ENCODE measurements around the gene ABCG5.

ABCG5 gene

DNA sequence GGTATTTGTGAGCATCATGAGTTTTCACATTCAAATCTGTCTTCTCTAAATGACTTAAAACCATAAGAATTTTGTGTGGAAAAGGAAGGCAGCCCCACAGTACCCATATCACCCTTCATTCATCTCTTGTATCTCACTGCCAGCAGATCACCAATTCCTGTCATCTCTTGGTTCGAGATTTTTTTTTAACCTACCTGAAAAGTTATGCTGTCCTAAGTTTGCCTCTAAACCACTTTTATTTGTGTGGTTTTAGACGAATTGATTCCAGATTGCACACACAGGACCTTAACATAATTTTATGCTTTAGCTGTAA, 32.0 kb downstream of the ABCG5 start:
- ATAC-seq: no peak
- no peak for DNase-seq

DNA sequence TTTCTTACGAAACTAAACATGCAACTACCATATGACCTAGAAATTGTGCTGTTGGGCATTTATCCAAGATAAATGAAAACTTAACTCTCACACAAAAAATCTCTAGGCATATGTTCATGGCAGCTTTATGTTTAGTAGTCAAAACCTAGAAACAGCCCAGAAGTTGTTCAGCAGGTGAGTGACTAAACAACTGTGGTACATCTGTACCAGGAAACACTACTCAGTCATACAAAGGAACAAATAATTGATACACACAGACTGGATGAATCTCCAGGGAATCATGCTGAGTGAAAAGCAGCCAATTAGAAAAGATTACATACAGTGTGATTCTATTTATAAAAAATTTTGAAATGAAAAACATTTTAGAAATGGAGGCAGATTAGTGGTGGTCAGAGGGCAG, 35.5 kb downstream of the ABCG5 start:
- no peak for ATAC-seq

GRCh38 chr2:43802135-43802534, 36.5 kb downstream of the ABCG5 start:
- DNase-seq (no peak), ATAC-seq (no peak)

More for the DNA sequence above, 35.5 kb downstream of the ABCG5 start:
- no peak for DNase-seq

- ATAC-seq: no peak
Observed at GRCh38 chr2:43800894-43801293, 37.7 kb downstream of the ABCG5 start.

GRCh38 chr2:43798300-43798699, 40.3 kb downstream of the ABCG5 start:
- ATAC-seq: no peak

More at GRCh38 chr2:43800894-43801293, 37.7 kb downstream of the ABCG5 start:
- DNase-seq: no peak

DNA sequence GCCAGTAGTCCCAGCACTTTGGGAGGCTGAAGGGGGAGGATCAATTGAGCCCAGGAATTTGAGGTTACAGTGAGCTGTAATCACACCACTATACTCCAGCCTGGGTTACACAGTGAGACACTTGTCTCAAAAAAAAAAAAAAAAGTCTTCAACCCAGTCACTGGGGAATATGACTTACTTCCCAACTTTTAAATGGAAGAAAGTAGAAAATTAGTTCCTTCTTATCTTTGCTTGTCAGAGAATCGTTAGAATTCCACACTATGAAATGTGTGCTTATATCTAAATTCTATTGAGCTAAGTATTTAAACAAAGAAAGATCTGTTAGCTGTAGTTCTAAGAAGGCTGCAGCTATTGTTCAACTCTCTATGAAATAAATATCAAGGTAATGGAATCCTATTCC, 42.4 kb downstream of the ABCG5 start:
- no peak for ATAC-seq
- no peak for DNase-seq

More at GRCh38 chr2:43798300-43798699, 40.3 kb downstream of the ABCG5 start:
- no peak for DNase-seq

GRCh38 chr2:43794956-43795355, 43.7 kb downstream of the ABCG5 start:
- ATAC-seq (no peak), DNase-seq (no peak)

DNA sequence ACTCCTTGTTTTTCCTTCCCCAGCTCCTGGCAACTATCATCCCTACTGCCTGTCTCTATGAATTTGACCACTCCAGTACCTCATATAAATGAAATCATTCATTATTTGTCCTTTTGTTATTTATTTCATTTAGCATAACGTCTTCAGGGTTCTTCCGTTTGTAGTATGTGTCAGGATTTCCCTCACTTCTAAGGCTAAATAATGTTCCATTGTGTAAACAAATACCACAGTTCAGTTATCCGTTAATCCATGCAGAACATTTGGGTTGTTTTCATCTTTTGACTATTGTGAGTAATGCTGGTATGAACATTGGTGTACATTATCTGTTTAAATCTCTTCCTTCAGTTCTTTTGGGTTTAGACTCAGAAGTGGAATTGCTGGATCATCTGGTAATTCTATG, 46.0 kb downstream of the ABCG5 start:
- DNase-seq (no peak), ATAC-seq (no peak)

DNA sequence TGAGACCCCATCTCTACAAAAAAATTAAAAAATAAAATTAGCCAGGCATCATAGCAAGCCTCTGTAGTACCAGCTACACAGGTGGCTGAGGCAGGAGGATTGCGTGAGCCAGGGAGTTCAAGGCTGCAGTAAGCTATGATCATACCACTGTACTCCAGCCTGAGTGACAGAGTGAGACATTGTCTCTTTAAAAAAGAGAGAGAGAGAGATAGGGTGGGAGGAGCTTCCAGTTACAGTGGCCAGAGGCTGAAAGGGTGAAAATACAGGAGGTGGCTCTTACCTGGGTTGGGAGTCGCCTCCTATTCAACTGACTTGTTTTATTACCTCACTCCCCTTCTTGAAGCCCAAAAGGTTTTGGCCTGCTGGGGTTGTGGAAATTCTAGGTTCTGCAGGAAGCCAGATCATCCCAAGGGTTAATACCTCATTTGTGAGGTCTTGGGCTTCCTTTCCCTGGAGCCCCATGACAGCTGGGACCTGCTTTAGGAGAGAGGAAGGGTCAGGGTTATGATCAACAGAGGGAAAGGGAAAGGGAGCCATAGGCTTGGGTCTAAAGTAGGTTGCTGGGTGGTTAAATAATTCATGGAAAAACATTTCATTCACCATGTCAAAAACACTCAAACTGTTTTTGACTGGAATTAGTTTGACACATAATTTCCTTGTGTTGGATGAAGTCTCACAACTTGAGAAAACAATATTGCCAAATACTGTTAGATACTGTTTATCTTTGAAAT, 47.4 kb downstream of the ABCG5 start:
- ATAC-seq: no peak
- no peak for DNase-seq

DNA sequence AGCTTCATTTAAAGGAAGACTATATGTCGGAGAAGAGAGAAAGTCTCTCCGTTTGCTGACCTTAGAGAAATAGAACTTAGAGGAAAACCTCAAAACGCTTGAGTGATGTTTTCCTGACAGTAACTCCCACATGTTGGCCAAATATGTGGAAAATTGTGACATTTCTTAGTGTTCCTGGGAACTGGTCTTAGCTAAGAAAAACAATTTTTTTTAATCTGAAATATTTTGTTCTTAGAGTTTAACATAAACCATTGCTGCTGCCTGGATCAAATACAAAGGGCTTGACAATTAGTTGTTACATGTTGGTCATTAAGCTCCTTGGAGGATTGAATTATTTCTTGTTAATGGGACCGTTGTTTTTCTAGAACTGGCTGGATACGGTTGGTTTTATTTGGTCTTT, 48.5 kb downstream of the ABCG5 start:
- ATAC-seq: no peak
- no peak for DNase-seq

DNA sequence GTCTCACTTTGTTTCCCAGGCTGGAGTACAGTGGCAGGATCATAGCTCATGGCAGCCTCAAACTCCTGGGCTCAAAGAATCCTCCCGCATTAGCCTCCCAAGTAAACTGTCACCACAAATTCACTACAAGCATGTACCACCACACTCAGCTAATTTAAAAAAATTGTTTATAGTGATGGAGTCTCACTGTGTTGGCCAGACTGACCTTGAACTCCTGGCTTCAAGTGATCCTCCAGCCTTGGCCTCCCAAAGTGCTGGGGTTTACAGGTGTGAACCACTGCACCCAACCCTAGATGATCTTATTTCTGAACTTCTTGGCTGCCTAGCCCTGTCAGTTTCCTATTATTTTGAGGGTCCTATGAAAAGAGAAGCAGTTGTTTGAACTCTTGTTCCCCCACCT, 50.0 kb downstream of the ABCG5 start:
- ATAC-seq (no peak), DNase-seq (no peak)

DNA sequence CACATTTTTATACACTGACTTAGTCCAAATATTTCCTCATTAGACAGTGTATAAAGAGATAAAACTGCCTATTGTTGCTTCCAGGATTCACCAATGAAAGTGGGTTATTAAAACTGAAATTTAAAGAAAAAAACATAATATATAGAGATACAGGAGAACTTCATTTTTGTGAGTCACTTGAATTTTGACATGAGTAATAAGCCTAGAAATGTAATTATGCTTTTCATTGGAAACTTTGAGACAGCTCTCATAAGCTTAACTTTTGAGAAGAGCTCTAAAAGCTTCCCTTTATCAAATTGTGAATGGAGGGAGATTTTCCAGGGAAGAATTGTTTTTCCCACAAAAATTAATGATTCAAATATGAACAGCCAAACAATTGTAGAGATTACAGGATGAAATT, 50.7 kb downstream of the ABCG5 start:
- ATAC-seq (peak; percentile 76), DNase-seq (no peak)

DNA sequence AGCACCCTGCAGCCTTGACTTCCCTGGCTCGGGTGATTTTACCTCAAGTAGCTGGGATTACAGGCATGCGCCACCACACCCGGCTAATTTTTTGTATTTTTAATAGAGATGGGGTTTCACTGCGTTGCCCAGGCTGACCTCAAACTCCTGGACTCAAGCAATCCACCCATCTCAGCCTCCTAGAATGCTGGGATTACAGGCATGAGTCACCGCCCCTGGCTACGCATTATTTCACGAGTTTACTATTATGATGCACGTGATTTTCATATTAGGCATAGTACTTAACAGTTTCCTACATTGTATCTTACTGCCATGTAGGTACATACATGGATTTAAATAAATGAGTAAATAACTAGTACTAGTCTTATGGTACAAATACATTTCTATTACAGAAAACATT, 60.4 kb downstream of the ABCG5 start:
- DNase-seq (no peak), ATAC-seq (no peak)

DNA sequence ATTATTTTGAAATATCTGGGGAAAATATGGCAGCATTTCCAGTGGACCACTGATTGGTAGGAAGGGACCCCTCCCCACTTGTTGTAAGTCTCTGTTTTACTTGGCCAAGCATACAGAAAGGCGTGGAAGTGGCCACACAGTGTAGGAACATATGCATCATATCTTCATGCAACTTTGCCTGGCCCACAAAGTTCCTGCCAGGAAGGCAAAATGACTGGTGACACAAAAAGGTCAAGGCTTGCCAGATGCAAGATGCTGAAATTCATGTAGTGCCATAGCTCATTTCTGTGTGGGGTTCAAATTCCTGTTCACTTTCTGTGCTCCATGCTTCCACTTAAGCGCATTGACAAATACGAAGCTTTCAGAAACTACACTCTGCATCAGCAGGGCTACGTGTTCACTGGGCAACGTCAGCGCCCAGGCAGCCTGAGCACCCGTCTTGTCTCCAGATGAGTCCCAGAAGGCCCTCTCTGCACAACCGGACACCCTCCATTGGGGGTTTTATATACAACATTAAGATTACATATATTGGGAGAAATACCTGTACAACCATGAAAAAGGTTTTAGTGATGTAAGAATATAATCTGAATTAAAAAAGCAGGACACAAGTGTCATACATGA, 61.2 kb downstream of the ABCG5 start:
- DNase-seq: peak; percentile 47
- ATAC-seq: peak; percentile 39

- ATAC-seq: peak; percentile 47
- no peak for DNase-seq
Observed at GRCh38 chr2:43776324-43776723, 62.3 kb downstream of the ABCG5 start.

DNA sequence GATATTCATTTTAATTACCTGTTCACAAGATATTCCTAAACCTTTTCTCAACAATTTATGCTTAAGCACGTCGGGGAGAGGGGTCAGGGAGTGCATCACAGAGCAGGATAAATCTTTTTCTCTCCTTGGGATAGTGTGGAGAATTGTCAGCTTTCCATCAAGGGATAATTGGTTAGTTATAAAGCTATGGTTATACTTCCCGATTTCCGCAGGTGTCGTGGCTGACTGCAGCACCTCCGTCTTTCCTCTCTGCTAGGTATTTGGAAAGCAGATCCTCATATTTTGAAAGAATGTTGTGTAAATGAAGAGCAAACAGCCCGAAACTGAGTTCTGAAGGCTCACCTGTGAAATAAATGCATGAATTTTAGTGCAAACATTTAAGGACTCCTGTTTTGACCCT, 64.0 kb downstream of the ABCG5 start:
- no peak for DNase-seq
- no peak for ATAC-seq

DNA sequence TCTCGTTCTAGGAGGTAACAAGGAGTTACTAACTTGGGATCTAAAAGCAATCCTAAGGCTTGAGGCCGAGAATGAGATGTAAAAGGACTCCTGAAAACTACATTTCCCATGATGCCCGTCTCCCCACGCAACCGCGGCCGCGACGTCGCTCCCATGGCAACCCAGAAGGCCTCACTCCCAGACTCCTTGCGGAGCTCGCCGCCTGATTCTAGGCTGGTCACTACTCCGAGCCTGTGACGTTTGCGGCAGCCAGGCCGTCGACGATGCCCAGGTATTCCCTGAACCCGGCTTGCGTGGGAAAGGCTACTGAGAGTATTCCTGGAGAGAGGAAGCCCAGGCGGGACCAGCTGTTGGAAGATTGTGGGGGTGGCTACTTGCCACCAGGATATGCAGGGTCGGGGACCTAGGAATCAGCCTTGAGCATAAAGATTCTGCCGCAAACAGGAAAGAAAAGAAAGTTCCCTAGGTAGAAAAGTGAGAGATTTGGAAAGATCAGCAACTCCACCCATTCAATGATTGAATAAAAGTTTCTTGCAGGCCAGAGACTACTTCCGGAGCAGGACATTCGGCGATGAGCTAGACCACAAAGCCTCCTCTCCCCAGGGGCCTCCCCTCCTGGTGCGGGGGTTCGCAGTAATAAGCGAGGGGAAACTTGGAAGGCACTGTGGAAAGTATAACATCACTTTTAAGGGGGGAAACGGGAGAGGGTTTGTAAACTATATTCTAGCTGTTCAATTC, 64.6 kb downstream of the ABCG5 start, which contains the start of gene DYNC2LI1:
Gene DYNC2LI1, plus strand, starts transcription at position 164 of the 738 bp plus-strand sequence. Its CDS starts 100 bp downstream, at position 264.
- peak; percentile 89 for DNase-seq
- peak; percentile 94 for ATAC-seq

- ATAC-seq (no peak), DNase-seq (no peak)
Observed at GRCh38 chr2:43766006-43766405, 72.6 kb downstream of the ABCG5 start.

GRCh38 chr2:43764086-43764705, 74.4 kb downstream of the ABCG5 start:
- DNase-seq: no peak

DNA sequence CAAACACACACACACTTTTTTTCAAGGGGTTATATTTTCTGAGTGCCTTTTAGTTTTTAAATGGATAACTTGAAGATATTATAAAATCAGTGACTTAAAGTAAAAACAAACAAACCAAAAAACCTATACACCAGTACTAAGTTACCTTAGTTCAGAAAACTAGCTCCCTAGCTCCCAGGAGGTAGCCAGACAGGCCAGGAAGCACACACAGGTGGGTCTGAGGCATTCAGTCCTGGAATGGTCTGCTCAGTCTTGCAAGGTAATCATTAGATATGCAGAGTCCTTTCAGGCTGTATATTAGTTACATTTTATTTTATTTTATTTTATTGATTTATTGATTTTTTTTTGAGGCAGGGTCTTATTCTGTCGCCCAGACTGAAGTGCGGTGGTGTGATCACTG, 75.5 kb downstream of the ABCG5 start:
- no peak for ATAC-seq
- DNase-seq: no peak

More at GRCh38 chr2:43764086-43764705, 74.4 kb downstream of the ABCG5 start:
- no peak for ATAC-seq

All from stimulated activated naive CD8-positive, alpha-beta T cell treated with anti-CD3 and anti-CD28 coated beads, Interleukin-15, Interleukin-2, amounts not matched to agents 100 U/mL and 50 U/mL, for 24 hours (primary cell).